Nephron (organoid): ENCODE results near the gene LPA.
"Not testable (repeated sequence)": the region's sequence is repeated elsewhere in the genome, so short reads cannot be mapped to it uniquely, and the experiment has no call there.

Source experiments
- H3K27ac Mint-ChIP-seq, 3 experiments: 2 replicates each; pipeline ENCODE4 v1.8.0; 2020; ENCODE audit warnings: mixed read lengths in 3 of 3, mild to moderate bottlenecking in 2 of 3, moderate library complexity in 1 of 3
- H3K27me3 Mint-ChIP-seq: 2 replicates; pipeline ENCODE4 v1.8.0; 2021; ENCODE audit warnings: low read depth, mild to moderate bottlenecking, moderate library complexity, mixed read lengths
- H3K36me3 Mint-ChIP-seq: 2 replicates; pipeline ENCODE4 v1.8.0; 2020; ENCODE audit warnings: low read depth, mixed read lengths
- H3K4me1 Mint-ChIP-seq: 2 replicates; pipeline ENCODE4 v1.8.0; 2020; ENCODE audit warnings: mixed read lengths
- H3K4me3 Mint-ChIP-seq, 3 experiments: 2 replicates each; pipeline ENCODE4 v1.8.0; 2020; ENCODE audit warnings: mild to moderate bottlenecking in 3 of 3, mixed read lengths in 3 of 3, moderate library complexity in 2 of 3
- H3K9me3 Mint-ChIP-seq: 2 replicates; pipeline ENCODE4 v1.8.0; 2020; ENCODE audit warnings: mixed read lengths
- TF ChIP-seq, protein P1 (sequence below), 3 experiments: fragments of 200-600 bp; sonication (generic); IDR thresholded peaks; one replicate each; pipeline ENCODE4 v1.5.0; 2021; ENCODE audit warnings: antibody characterized with exemption in 3 of 3; ENCODE audit not compliant: unreplicated experiment in 3 of 3

Gene LPA, protein sequence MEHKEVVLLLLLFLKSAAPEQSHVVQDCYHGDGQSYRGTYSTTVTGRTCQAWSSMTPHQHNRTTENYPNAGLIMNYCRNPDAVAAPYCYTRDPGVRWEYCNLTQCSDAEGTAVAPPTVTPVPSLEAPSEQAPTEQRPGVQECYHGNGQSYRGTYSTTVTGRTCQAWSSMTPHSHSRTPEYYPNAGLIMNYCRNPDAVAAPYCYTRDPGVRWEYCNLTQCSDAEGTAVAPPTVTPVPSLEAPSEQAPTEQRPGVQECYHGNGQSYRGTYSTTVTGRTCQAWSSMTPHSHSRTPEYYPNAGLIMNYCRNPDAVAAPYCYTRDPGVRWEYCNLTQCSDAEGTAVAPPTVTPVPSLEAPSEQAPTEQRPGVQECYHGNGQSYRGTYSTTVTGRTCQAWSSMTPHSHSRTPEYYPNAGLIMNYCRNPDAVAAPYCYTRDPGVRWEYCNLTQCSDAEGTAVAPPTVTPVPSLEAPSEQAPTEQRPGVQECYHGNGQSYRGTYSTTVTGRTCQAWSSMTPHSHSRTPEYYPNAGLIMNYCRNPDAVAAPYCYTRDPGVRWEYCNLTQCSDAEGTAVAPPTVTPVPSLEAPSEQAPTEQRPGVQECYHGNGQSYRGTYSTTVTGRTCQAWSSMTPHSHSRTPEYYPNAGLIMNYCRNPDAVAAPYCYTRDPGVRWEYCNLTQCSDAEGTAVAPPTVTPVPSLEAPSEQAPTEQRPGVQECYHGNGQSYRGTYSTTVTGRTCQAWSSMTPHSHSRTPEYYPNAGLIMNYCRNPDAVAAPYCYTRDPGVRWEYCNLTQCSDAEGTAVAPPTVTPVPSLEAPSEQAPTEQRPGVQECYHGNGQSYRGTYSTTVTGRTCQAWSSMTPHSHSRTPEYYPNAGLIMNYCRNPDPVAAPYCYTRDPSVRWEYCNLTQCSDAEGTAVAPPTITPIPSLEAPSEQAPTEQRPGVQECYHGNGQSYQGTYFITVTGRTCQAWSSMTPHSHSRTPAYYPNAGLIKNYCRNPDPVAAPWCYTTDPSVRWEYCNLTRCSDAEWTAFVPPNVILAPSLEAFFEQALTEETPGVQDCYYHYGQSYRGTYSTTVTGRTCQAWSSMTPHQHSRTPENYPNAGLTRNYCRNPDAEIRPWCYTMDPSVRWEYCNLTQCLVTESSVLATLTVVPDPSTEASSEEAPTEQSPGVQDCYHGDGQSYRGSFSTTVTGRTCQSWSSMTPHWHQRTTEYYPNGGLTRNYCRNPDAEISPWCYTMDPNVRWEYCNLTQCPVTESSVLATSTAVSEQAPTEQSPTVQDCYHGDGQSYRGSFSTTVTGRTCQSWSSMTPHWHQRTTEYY (N-terminal part only)

DNA sequence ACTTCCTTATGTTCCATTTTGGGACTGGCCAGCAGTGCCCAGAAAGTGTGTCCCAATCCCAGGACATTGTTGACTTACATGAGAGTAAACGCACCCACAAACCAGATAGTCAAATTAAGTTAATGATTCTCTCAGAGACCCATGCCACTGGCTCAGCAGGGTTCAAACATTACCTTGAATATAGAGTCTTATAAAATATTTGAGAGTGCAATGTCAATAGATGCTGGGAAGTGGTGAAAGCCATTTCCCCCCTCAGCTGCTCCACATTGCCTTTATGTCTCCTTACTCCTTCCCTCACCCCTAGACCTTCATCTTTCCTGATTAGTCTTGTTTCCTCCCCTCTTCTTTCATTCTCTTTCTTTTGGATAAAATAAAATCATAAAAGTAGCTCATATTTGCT is at the start of gene LPA:
LPA (minus strand) TSS at position 78 of the 400 bp plus-strand sequence; CDS start at position 17, 61 bp downstream.
- H3K36me3 Mint-ChIP-seq, H3K4me1 Mint-ChIP-seq, H3K9me3 Mint-ChIP-seq, H3K27ac Mint-ChIP-seq, H3K4me3 Mint-ChIP-seq: not testable (repeated sequence)
- H3K27me3 Mint-ChIP-seq, result peaks cover 10% of the 10 kb centered on the region

DNA sequence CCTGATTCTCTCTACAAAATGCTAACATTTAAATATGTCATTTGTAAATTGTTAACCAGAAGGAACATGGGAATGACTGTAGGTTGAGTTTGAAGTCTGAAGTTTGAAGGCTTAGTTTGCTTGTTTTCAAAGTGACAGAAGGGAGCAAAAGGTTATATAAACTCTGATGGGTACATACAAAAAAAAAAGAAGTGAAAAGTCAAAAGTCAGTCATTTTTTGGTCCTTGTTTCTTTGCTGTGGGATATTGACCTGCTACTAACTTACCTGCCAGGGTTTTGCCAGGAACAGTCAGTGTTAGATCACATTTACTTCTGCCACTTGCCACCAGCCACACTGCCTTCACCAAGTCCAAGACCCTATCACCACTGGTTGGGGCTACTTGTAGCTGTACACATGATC is 44.9 kb upstream of the LPA start:
- not testable (repeated sequence) for H3K27me3 Mint-ChIP-seq, H3K4me3 Mint-ChIP-seq, H3K27ac Mint-ChIP-seq, H3K36me3 Mint-ChIP-seq, H3K4me1 Mint-ChIP-seq, H3K9me3 Mint-ChIP-seq

DNA sequence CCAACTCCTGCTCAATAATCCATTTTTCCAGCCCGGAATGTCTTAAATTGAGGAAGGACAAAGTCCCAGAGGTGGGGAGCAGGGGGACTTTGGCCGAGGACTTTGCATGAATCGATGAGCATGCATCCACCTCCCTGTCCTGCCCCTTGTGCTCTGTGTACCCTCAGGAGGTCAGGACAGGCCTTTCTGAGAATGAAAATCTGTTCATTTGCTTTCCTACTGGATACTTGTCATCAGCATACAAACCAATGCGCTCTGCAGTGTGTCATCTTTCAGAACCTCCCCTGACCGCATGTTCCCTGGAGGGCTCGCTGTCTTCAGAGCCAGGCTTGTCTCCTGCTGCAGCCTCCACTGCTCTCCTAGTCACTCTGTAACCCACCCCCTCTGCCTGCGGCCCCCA is 40.6 kb upstream of the LPA start:
- not testable (repeated sequence) for H3K9me3 Mint-ChIP-seq, H3K4me3 Mint-ChIP-seq, H3K36me3 Mint-ChIP-seq, H3K4me1 Mint-ChIP-seq, H3K27ac Mint-ChIP-seq, H3K27me3 Mint-ChIP-seq

DNA sequence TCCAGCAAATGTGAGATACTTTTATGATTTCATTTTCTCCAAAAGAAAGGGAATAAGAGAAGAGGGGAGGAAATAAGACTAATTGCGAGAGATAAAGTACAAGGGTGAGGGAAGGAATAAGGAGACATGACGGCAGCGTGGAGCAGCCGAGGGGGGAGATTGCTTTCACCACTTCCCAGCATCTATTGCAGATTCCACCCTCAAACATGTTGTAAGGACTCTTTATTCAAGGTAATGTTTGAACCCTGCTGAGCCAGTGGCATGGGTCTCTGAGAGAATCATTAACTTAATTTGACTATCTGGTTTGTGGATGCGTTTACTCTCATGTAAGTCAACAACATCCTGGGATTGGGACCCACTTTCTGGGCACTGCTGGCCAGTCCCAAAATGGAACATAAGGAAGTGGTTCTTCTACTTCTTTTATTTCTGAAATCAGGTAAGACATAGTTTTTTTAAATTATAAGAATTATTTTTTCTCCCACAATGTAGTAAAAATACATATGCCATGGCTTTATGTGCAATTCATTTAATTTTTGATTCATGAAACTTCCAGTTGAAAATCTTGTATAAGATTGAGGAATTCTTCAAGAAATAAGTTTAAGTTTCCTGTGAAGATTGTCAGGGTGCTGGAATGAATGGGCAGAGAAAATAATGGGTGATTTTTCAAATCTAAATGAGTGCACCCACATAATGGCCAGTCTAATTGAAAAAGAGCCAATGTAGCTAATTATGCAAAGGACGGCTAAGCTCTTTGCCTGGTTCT is 38.0 kb upstream of the LPA start, which contains the start of gene PLG:
PLG (plus strand) TSS at position 327 of the 763 bp plus-strand sequence; CDS start at position 388, 61 bp downstream.
- H3K4me3 Mint-ChIP-seq, H3K9me3 Mint-ChIP-seq, H3K4me1 Mint-ChIP-seq, H3K36me3 Mint-ChIP-seq, H3K27me3 Mint-ChIP-seq, H3K27ac Mint-ChIP-seq: not testable (repeated sequence)

DNA sequence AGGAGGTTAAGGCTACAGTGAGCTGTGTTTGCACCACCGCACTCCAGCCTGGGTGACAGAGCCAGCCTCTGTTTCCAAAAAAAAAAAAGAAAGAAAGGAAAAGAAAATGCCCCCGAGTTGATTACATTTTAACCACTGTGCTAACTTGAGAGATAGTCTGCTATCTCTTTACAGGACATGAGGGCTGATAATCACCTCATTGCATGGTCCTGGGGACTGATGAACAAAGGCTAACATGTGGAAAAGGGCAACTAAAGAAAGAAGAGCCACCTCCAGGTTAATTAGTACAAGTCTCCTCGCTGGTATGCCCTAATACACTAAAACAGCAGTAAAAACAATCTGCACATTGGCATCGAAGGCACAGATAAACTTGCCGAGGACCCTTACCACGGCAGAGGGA is 33.8 kb upstream of the LPA start:
- Mint-ChIP-seq H3K27me3 (no peaks in the 10 kb centered on the region), H3K4me1 (no peaks in the 10 kb centered on the region), H3K4me3 (no peak overlapping the region), H3K36me3 (no peaks in the 10 kb centered on the region), H3K27ac (no peak overlapping the region), H3K9me3 (peaks cover 11% of the 10 kb centered on the region)
- TF ChIP-seq, protein P1, sequence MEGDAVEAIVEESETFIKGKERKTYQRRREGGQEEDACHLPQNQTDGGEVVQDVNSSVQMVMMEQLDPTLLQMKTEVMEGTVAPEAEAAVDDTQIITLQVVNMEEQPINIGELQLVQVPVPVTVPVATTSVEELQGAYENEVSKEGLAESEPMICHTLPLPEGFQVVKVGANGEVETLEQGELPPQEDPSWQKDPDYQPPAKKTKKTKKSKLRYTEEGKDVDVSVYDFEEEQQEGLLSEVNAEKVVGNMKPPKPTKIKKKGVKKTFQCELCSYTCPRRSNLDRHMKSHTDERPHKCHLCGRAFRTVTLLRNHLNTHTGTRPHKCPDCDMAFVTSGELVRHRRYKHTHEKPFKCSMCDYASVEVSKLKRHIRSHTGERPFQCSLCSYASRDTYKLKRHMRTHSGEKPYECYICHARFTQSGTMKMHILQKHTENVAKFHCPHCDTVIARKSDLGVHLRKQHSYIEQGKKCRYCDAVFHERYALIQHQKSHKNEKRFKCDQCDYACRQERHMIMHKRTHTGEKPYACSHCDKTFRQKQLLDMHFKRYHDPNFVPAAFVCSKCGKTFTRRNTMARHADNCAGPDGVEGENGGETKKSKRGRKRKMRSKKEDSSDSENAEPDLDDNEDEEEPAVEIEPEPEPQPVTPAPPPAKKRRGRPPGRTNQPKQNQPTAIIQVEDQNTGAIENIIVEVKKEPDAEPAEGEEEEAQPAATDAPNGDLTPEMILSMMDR (IDR thresholded peaks at IDR 0.05; ENCODE audit: unreplicated experiment in 3 of 3), result no peak

DNA sequence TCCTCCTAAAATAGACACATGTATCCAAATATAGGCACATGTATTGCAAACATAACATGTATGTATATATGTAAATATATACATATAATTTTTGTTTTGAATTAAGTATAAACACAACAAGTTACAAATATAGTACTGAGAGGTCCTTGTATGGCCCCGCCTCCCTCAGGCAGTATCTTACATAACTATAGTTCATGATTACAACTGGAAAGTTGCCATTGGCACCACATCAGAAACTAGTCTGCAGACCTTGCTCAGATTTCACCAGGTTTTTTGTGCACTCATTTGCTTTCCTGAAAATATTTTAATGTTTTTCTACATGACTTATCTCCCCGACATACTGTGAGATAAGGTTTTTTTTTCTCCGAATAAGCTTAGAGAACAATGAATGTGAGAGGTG is 32.8 kb upstream of the LPA start:
- not testable (repeated sequence) for H3K4me3 Mint-ChIP-seq, H3K4me1 Mint-ChIP-seq, H3K27me3 Mint-ChIP-seq, H3K27ac Mint-ChIP-seq, H3K36me3 Mint-ChIP-seq
- H3K9me3 Mint-ChIP-seq, result peaks cover 11% of the 10 kb centered on the region

DNA sequence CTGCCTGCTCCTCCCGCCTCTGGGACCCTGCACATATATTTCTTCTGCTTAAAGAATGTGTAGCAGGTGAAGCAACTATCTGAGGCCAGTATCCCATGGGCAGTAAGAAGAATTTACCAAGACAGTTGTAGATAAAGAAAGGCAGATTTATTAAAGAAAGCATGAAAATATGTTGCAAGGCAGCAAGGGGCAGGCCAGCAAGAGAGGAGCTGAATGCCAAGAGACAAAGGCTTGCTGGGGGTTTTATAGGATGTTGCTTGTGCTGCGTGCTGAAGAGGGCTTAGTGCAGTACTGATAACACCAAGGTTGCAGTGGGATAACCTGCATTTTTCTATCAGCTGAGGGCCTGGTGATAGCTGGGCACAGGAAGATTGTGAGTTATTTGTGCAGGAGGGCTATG is 31.5 kb upstream of the LPA start:
- peaks cover 14% of the 10 kb centered on the region for H3K9me3 Mint-ChIP-seq
- H3K27ac Mint-ChIP-seq, H3K4me1 Mint-ChIP-seq, H3K27me3 Mint-ChIP-seq, H3K36me3 Mint-ChIP-seq, H3K4me3 Mint-ChIP-seq: not testable (repeated sequence)

DNA sequence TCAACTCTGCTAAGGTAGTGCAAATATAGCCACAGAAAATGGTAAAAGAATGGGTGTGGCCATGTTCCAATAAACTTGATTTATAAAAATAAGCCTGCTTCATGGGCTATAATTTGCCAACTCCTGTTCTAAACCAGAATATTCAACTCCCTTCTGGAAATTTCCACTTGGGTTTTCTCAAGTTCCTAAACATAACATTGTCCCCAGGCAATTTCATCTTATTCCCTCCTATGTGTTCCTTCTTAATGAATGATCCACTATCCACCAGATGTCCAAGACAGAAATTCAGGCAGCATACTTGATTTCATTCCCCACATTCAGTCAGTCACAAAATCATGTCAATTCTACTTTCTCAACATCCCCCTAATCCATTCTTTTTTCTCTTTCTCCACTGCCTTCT is 30.9 kb upstream of the LPA start:
- peaks cover 14% of the 10 kb centered on the region for H3K9me3 Mint-ChIP-seq

More for the DNA sequence above, 30.9 kb upstream of the LPA start:
- not testable (repeated sequence) for H3K4me1 Mint-ChIP-seq, H3K4me3 Mint-ChIP-seq, H3K27ac Mint-ChIP-seq, H3K36me3 Mint-ChIP-seq, H3K27me3 Mint-ChIP-seq
